HFF-Myc (cell line): ENCODE data around the gene LRMDA.

ENCODE experiments used
- DNase-seq: peaks from one replicate; pipeline ENCODE4 v3.0.0-alpha.2; 2011; ENCODE audit warnings: low read depth; ENCODE audit errors: extremely low read depth
- H3K4me3 ChIP-seq: replicated peaks from 2 replicates; pipeline ENCODE4 v1.5.1; 2011; ENCODE audit warnings: low read depth, mild to moderate bottlenecking, control low read depth, low read length
- CTCF ChIP-seq: IDR thresholded peaks from 2 replicates; pipeline ENCODE4 v1.5.1; 2012; ENCODE audit warnings: mild to moderate bottlenecking, low read depth, low read length, control low read depth; ENCODE audit errors: missing control alignments

LRMDA gene

GRCh38 chr10:75771606-75772005 is 340.2 kb downstream of the LRMDA start:
- TF ChIP-seq CTCF: no peak
- H3K4me3 ChIP-seq: no peak overlapping the region
- no peak for DNase-seq

GRCh38 chr10:75772153-75772887 is 340.9 kb downstream of the LRMDA start:
- no peak for TF ChIP-seq CTCF
- no peak overlapping the region for H3K4me3 ChIP-seq
- no peak for DNase-seq

GRCh38 chr10:75773231-75773780 is 341.9 kb downstream of the LRMDA start:
- TF ChIP-seq CTCF: no peak
- no peak overlapping the region for H3K4me3 ChIP-seq
- DNase-seq: peak; percentile 6

GRCh38 chr10:75773813-75774782 is 342.7 kb downstream of the LRMDA start:
- TF ChIP-seq CTCF: no peak
- no peak overlapping the region for H3K4me3 ChIP-seq
- no peak for DNase-seq

- no peak overlapping the region for H3K4me3 ChIP-seq
- no peak for DNase-seq
- TF ChIP-seq CTCF: no peak
Observed at GRCh38 chr10:75774783-75775490, 343.5 kb downstream of the LRMDA start.

- DNase-seq: no peak
- no peak for TF ChIP-seq CTCF
- no peak overlapping the region for H3K4me3 ChIP-seq
Observed at GRCh38 chr10:75776738-75777504, 345.5 kb downstream of the LRMDA start.
